ENCODE results near the gene THSD7B.
"Not testable (repeated sequence)": the region's sequence is repeated elsewhere in the genome, so short reads cannot be mapped to it uniquely, and the experiment has no call there.

The THSD7B gene

DNA sequence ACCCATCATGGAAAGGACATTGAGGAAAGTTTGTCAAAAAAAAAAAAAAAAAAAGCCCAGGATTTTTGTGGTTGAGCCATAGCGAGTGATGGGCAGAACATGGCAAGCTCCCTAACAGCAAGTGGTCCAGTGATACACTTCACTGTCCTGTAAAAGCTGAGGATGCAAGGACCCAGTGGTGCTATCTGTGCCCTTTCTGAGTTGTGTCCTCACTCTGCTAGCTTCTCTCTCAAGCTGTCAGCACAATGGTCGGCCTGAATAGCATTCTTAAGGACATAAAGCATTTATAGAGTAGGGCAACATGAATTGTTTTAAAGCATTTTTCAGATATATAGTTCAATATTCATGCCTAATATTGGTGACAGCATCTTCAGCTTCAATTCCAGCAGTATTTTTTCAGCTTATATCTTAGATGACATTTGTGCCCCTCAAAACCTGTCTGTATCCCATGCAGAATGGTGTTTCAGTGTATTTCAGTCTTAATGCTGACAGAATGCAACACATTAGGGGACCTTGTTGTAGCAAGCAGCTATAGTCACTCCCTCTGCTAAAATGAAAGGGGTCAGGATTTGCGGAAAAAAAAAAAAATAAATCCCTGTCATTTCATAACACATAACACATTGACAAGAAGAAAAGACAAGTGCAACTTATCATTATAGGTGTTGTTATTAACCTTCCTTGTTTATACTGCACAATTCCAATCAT, 496.7 kb downstream of the THSD7B start:
- no peak for DNase-seq

DNA sequence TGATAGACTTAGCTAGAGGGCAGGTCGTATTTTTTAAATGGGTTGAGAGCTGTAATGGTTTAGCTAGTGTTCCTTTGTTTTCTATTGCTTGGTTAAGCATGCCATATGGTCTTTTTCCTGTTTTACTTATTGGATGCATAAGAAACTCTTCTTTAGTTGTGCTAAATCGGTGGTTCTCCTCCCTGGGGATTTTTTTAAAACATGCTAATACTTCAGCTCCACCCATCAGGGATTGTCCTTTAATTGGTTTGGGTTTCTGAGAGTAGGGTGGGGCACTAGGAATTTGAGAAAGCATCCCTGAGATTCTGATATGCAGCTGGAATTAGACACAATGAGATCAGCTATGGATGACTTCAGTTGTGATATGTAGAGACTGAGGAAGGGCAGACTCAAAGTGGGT, 497.2 kb downstream of the THSD7B start:
- no peak for DNase-seq

DNA sequence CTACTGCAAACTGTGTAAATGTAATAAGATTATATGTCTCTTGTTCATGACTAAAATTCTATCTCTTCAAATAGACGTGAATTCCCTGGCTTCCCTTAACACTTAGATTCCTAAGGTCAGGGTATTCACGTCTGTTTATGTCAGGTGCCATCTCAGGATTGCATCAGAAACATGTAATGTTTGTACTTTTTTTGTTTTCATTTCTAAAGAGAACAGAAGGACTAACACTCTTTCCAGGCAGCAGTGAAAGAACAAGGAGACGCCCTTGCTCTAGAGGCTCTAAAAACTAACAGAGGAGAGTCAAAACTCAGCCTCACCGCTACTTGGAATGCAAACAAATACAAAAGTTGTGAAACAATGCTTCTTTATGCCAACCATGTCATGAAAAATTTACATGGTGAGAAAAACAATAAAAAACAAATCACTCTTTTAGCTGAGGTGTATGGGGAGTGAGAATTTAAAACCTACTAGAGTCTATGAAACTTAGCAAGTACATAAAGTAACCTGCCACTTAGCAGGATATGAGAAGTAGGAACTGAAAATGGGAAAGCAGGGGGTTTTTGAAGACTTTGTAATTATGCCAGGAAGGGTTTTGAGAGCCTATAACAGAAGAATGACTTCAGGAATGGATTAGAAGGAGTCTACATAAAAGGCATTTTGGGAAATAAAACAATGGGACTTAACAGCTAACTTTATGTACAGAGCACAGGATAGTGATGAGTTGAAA, 522.7 kb downstream of the THSD7B start:
- no peak for DNase-seq

GRCh38 chr2:137291836-137292570, 526.7 kb downstream of the THSD7B start:
- no peak for DNase-seq

DNA sequence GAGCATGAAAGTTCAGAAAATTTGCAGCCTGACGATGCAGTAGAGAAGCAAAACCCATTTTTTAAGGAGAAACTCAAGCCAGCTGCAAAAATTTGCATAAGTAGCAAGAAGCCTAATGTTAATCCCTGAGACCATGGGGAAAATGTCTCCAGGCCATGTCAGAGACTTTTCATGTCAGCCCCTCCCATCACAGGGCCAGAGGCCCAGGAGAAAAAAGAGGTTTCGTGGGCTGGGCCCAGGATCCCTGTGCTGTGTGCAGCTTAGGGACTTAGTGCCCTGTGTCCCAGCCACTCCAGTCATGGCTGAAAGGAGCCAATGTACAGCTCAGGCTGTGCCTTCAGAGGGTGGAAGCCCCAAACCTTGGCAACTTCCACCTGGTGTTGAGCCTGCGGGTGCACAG, 533.0 kb downstream of the THSD7B start:
- no peak for DNase-seq

GRCh38 chr2:137300987-137301386, 535.6 kb downstream of the THSD7B start:
- DNase-seq: no peak

DNA sequence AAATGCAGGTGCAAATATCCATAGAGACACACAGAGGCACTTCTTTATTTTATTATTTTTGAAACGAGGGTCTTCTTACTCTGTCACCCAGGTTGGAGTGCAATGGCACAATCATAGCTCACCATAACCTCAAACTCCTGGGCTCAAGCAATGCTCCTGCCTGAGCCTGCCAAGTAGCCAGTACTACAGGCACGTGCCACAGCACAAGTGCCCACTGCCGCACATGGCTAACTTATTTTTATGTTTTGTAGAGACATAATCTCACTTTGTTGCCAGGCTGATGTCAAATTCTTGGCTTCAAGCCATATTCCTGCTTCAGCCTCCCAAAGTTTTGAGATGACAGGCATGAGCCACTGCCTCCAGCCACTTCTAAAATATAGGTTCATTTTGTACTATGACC, 537.6 kb downstream of the THSD7B start:
- DNase-seq: no peak

GRCh38 chr2:137316075-137316474, 550.7 kb downstream of the THSD7B start:
- no peak for DNase-seq

DNA sequence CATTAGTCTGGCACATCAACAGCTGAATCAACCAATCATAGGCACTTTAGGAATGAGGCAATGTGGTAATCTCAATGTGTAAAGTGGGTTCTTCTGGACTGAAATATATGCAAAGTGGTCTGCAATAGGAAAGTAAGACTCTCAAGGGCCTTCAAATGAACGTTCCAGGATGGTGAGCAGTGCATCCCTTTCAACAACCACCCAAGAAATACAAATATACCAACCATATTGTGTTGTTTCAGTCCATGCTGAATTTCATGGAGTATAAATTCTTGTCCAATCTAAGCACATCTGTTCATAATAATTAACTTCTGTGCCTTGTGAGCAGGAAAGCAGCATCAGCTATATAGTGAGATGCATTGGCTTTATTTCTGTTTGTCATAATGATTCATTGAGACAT, 556.2 kb downstream of the THSD7B start:
- DNase-seq: no peak

DNA sequence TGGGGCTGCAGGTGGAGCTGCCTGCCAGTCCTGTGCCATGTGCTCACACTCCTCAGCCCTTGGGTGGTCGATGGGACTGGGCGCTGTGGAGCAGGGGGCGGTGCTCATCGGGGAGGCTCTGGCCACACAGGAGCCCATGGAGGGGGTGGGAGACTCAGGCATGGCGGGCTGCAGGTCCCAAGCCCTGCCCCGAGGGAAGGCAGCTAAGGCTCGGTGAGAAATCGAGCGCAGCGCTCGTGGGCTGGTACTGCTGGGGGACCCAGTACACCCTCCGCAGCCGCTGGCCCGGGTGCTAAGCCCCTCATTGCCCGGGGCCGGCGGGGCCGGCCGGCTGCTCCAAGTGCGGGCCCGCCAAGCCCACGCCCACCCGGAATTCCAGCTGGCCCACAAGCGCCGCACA, 566.2 kb downstream of the THSD7B start:
- not testable (repeated sequence) for DNase-seq

DNA sequence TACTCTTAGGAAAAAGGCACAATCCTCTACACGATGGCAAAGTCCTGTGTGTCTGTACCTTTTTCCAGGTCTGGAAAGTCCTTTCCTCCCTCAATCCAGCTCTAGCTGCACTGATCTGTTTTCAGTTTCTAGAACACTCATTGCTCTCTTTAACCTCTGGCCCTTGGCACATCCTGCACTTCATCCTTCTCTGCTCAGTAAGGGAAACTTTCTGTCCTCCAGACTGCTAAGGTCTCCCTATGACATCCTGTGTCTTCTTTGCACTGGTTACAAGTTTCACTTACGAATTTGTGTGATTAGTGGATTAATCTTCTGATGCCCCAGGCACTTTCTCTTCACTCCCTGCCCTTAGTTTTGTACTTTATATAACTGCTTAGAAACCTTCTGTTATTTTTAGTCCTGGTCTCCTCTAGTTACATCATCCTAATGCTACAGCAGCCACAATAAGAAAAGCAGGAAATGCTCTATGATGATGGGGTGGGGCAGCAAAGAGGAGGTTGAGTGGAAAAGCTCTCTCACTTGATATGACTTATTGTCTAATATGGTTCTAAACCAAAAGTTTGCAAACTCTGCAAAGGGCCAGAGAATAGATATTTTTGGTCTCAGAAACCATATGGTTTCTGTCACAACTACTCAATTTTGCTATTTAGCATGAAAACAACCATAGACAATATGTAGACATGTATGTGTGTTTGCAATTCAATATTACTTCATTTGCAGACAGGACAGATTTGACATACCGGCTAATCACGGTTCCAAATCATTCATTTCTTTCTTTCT, 568.2 kb downstream of the THSD7B start:
- DNase-seq: no peak

DNA sequence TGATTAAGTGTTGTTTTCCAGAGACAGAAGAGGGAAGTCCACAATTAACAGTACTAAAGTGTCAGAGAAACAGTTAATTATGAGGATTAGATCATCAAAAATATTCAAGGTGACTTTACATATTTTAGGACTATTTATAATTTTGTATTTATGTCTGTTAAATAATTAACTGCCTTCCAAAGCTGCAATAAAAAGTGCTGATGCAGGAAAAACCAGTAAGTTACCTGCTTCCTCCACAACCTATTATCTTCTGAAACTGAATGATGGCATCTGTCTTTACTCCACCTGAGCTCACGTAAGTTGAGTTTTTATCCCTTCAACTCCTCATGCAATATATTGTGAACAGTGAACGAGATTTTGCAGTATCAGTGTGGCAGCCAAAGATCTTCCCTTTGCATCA, 570.7 kb downstream of the THSD7B start:
- DNase-seq: no peak

GRCh38 chr2:137339051-137339450, 573.7 kb downstream of the THSD7B start:
- no peak for DNase-seq

GRCh38 chr2:137345994-137346393, 580.6 kb downstream of the THSD7B start:
- no peak for DNase-seq

- DNase-seq: no peak
Observed at GRCh38 chr2:137348301-137348700, 583.0 kb downstream of the THSD7B start.

GRCh38 chr2:137357634-137358033, 592.3 kb downstream of the THSD7B start:
- DNase-seq: no peak

DNA sequence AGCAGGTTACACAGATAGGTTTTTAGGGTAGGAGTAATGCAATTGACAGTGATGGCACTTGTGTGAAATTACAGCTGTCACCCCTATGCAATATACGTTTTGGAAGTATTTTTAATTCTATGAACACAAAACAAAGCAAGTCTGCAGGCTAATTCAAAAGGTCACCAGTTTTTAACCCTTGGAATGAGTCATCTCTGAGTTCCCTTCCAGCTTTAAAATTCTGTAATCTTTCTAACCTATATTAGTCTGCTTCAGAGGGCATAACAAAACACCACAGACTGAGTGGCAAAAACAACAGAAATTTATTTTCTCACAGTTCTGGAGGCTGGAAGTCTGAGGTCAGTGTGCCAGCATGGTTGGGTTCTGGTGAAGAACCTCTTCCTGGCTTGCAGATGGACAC, 602.0 kb downstream of the THSD7B start:
- DNase-seq: no peak

GRCh38 chr2:137369106-137369505, 603.8 kb downstream of the THSD7B start:
- no peak for DNase-seq

GRCh38 chr2:137379186-137379585, 613.8 kb downstream of the THSD7B start:
- DNase-seq: no peak

DNA sequence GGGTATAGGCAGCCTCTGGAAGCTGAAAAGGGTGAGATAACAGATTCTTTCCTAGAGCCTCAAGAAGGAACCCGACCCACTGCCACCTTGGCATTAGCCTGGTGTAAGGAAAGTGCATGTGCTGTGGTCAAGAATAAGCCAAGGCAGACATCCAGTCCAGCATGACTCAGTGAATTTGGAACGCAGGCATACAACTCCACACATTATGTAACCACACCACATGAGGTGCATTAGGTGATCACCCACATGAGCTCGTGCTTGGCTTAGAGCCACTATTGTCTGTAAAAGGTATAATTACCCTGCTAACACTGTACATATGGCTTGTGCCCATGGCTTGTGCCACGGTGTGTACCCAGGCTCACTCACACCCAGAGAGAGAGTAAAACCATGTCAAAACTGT, 615.3 kb downstream of the THSD7B start:
- DNase-seq: no peak

DNA sequence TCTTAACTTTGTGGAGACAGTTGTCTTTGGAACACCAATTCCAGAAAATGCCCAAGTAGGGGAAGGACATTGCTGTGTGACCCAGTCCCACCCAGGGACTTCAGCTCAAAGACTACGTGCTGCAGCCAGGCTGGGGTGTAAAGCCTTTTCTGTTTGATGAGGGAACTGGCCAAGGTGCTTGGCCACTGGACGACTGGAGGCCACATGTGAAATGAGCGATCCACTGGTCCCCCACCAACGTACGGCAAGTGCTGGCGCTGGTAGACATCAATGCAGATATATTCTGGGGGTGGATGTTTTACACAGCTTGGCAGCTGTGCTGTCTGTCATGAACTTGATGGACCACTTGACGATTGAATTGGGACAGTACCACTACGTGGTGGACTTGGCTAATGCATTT, 616.4 kb downstream of the THSD7B start:
- DNase-seq: no peak

DNA sequence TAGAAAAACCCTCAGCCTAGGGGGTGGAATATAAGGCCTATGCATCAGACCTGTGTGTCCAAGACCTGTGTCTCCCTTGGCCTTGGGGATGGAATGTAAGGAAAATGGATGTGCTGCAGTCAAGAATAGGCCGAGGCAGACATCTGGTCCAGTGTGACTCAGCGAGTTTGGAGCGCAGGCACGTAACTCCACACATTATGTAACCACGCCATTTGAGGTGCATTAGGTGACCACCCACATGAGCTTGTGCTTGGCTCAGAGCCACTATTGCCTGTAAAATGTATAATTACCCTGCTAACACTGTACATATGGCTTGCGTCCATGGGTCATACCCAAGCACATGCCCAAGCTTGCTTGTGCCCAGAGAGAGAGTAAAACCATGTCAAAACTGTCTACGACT, 618.0 kb downstream of the THSD7B start:
- no peak for DNase-seq

- DNase-seq: no peak
Observed at GRCh38 chr2:137387044-137387443, 621.7 kb downstream of the THSD7B start.

All from activated CD8-positive, alpha-beta memory T cell treated with anti-CD3 and anti-CD28 coated beads, Interleukin-2, amount 50 U/mL, for 4 hours (primary cell).